UCSD-AML1 (cell line): Measurements from ENCODE around the gene ANK2.

Experiments
- DNase-seq: peaks from one replicate; lab custom pipeline; 2025; ENCODE audit not compliant: unreplicated experiment; lab: John Stamatoyannopoulos, UW

ANK2 gene

DNA sequence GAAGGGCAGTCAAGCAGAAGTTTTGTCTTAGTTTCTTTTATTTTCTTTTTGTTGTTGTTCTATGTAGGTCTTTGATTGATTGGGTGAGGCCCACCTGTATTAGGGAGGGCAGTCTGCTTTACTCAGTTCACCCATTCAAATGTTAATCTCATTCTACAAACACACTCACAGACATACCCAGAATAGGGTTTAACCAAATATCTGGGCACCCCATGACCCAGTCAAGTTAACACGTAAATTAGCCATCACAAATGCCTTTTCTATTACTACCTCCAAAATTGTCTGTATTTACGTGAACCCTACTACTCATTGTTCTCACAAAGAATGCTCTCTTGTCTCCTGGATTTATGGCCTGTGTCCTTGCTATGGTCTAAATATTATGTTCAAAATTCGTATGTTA, 339.7 kb downstream of the ANK2 start:
- no peak for DNase-seq

DNA sequence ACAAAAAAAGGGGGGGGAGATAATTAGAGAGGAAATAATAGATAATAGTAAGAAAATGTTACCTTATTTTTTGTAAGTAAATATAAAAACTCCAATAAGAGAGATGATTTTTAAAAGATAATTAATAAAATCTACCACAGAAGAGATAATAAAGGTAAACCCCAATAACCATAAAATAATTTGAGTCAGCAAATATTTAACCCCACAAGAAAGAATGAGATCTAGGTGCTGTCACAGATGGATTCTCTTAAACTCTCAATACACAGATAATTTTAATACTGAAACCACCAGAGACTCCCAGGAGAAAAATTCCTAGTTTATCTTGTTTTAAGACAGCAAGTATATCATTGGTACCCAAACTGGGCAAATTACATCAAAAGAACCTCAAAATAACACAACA, 341.4 kb downstream of the ANK2 start:
- DNase-seq: no peak

DNA sequence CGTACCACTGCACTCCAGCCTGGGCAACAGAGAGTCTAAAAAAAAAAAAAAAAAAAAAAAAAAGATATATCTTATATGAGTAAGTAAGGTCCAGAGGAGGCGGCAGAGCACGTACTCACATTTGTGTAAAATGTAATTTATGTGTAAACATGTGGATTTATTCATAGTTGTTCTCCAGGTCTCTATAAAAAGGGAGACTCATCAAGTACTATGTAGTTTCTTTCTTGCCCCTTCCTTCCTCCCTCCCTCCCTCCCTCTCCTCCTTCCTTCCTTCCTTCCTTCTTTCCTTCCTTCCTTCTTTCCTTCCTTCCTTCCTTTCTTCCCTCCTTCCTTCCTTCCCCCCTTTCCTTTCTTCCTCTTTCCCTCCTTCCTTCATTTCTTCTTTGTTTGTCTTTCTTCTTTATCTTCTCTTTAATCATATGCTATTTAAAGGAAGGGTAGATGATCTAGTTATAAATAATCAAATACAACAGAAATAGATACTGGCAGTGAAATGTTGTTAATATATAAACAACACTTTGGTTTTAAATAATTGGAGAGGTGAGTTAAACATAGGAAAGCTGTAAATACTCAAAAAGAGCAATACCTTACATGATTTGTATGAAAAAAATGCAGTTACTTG, 344.8 kb downstream of the ANK2 start:
- DNase-seq: no peak

DNA sequence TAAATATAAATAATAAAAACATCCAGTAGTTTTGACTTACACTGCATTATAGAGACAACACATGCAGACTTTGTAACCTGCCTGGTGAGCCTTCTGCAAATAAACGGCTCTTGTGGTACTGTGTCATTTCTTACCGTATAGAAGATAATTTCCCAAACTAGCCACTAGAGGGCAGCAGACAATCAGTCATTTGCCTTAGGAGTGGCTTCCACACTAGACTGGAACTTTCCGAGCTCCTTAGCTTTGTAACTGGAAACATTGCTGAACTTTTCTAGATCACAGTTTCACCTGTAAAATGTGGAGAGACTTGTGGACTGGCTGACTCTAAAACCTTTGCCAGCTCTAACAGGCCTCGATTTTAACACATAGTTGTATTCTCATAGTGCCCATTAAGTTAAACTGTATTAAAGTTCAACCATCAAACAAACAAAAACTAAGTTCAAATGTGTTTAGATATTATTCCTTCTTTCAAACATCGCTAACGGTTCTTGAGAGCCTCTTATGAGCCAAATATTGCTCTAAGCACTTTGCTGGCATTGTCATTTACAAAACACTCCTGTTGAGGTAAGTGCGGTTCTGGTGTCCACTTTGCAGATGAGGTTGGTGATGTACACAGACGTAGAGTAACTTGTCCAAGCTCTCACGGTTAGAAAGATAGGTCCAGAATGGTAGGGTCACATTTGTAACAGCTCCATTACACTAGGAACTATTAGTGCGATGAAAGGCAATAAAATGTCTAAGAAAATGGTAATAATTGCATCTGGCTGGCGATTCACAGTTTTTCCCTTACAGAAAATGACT, 345.5 kb downstream of the ANK2 start:
- DNase-seq: no peak

DNA sequence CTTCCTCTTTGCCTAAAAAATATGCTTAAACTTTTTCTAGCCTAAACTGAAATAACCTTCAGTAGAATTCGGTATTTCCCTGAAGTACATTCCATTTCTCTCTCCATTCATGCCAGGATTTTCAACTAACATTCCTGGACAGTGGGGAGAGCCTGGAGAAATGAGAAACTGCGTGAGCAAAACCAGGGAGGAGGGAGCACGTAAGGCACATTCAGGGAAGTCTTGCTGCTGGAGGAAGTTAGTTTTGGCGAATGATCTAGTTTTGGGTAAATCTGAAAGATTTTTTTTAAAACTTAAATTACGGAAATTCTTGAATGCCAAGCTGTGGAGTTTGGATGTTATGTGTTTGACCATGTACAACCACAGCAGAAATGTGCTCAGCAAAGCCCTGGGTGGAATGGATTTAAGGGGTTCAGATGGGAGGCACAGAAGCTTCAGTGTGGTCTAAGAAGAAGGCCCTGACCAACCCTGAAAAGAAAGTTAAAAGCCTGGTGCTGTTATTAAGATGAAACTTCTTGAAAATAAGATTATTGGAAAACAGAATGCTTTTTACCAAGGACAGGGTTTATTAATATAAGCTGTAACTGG, 347.8 kb downstream of the ANK2 start:
- no peak for DNase-seq

DNA sequence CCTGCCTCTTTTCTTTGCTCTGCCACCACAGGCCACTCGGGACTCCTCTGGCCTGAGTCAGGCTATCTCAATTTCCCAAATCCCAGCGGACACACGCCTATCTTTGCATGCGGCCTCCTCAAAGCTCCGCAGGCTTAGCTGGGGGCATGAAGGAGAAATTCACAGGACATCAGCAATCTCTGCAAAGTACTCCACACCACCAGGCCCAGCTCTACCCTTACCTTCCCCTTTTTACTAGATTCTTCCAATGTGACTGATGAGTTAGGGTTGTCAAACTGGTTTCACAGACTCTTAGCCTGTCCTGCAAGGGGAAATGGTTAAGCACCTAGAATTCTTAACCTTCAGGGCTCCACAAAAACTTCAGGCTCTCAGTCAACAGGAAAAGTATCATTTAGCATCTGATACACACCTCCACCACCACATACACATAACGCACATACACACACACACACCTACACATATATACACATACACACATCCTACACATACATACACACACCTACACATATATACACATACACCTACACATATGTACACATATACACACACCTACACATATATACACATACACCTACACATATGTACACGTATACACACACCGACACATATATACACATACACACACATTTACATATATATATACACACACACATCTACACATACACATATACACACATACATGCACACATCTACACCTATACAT, 349.1 kb downstream of the ANK2 start:
- DNase-seq: no peak

DNA sequence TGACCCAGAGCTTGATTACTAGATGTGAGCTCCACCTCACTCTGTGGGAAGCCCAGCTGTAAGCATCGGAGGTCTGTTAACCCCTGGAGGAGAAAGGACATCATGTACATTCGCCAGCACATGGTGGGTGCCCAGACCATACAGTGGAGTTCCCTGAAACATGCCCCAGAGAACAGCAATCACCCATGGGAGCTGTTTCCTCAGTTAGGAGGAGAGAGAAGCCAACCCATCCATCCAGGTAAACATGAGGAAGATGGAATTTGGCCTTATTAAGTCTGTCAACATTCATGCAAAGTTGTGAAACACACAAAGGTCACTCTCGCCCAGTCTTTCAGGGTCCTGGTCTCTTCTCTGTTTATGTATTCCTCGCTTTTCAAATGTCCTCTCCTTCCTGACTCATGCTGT, 354.7 kb downstream of the ANK2 start:
- DNase-seq: no peak

DNA sequence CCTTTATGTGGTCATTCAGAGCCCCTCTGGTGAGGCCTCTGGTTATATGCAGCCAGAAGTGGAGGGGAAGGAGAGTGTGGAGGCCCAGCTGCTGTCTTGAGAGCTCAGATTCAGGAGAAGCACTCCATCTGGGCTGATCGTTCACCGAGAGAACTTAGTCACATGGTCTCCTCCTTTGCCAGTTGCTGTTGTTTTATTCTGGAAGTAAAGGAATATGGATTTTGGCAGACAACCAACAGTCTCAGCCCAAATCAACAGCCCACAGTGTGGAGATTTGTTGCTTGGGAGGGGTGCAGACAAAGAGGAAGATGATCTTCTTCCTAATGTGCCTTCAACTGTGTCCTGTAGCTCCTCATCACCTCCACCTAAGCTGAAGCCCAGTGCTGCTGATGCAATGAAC, 355.4 kb downstream of the ANK2 start:
- no peak for DNase-seq

DNA sequence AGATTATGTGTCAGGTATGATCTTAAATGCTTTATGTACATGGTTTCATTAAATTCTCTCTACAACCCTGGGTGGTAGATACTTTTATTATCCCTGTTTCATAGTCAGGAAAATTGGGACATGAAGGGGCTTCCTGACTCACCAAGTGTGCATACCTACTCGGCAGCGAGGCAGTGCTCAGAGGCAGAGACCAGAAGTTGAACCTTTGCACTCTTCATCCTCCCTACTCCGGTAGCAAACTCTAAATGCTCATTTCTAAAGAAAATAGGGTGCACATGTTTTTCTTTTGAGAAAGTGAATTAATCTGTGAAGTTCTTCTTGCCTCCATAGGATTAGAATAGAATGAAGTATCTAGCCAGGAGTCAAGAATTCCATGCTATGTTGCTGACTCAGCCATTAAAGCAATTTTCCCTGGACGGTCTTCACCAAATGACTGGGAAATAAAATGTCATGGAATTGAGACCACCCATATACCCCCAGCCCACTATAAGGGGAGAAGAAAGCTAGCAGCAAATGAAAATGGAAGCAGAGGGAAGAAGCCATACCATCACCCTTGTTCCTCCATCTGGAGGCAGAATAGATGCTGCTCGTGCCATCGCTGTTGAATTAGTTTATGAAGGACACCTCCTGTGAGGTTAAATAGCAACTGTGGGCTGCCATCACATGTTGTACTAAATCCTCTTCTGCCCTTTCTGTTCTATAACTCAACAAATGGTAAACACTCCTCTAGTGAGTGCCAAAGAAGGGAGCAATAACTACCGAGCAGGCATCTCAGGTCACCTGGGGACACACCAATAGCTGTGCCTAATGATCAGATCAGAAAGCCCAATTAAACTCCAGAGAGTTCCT, 356.6 kb downstream of the ANK2 start:
- DNase-seq: no peak

DNA sequence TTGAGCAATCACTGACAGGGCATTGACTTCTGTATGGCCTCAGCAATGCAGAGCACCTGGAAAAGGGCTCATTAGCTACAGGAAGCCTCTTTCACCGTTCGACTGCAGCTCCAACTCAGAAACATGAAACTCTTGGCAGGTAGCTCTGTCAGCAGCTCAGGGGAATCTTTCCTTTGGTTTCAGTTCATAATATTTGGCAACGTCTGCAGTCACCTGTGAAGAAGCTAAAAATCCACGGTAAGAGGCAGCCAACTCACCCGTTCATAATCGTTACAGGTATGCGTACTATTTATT, 357.2 kb downstream of the ANK2 start:
- DNase-seq: no peak

DNA sequence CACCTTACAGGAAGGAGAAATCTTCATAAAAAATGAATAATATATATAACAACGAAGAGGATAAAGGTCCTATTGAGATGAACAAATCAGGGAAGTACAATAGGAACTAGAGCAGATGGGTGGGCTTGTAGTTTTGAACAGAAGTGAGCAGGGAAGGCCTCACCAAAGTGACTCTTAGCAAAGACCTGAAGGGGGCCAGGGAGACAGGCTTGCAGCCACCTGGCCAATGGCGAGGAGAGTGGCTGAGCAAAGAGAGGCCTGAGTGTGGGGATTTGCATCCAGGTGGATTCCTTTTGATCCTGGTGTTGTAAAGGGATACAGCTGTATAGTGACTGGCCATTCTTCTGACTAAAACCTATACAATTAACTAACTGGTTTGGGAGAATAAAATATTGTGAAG, 358.0 kb downstream of the ANK2 start:
- DNase-seq: no peak

DNA sequence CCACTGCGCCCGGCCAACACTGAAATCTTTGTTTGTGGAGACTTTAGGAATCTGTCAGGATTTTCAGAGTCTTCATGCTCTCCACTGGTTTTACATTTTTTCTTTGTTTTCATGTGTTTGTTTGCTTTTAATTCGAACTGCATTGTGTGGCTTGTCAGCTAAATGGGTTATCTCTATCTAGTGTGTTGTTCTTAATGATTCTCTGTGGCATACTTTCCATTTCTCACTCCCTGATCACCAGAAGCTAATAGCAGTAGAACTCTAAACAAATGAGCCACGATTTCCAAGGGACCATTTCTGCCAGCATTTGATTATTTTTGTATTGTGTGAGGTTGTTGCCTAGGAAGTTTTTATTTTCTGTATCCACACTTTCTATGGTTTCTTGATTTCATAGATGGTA, 359.7 kb downstream of the ANK2 start:
- no peak for DNase-seq

DNA sequence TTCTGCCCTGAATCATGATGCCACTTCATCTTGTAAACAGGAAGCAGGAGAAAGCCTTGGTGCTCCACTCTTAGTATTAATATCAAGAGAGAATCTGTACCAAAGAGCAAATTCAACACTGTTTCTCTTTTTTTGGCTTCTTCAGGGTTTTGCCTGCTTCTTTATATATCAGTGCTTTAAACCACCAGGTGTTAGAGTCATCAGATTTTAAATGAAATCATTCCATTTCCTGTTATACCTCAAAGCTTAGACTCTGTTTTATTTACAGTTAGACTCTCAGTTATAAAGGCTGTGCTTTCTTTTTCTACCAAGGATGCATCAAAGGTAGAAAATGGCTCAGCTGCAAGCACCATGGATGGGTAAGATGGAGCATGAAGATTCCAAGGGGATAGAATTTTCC, 361.2 kb downstream of the ANK2 start:
- DNase-seq: no peak

DNA sequence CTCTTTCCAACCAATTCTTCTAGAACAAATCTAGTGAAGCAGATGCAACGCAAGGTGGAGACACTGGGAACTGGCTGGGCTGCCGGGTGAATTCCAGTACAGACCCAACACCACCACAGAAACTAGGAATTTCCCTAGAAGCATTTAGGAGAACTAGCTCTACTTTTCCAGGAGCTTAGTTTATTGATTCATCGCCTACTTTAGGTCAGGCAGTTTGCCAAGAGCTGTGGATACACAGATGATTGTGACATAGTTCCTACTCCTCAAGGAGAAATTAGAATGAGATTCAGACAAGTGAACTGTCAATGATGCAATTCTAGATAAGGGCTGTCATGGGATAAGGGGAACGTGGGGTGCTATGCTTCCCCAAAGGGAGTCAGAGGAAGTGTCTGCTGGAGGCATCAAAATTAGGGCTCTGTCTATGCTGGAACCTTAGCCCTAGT, 362.1 kb downstream of the ANK2 start:
- DNase-seq: no peak

DNA sequence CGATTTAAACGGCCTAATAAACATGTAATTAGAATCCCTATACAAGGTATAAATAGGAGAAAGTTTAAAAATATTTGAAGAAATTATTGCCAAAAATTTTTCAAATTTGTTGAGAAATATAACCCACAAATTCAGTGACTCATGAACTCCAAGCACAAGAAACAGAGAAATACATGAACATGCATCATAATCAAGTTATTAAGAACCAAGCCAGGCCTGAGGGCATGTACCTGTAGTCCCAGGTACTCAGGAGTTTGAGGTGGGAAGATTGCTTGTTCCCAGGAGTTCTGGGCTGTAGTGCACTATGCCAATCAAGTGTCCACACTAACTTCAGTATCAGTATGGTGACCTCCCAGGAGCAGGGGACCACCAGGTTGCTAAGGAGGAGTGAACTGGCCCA, 370.2 kb downstream of the ANK2 start:
- no peak for DNase-seq

DNA sequence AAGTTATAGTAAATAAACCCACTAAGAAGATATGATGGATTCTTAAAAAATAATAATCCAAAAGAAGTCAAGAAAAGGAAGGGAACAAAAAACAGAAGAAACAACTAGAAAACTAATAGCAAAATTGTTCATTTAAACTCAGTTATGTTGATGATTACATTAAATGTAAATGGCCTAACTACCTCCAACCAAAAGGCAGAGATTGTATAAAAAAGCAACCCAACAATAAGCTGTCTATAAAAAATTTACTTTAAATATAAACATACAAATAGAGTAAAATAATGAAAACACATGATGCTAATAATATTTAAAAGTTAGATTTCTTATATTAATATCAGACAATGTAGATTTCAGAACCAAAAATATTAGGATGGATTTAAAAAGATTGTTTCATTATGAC, 371.5 kb downstream of the ANK2 start:
- DNase-seq: no peak

DNA sequence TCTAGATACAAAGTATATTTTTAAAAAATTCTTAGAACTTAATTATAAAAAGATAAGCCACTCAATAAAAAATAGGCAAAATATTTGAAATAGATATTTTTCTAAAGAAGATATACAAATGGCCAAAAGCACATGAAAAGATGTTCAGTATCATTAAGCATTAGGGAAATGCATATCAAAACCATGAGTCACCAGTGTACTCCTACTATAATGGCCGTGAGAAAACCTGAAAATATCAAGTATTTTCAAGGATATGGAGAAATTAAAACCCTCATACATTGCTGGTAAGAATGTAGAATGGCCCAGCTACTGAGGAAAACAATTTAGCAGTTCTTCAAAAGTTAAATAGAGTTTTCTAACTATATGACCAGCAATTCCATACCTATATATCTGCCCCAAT, 374.2 kb downstream of the ANK2 start:
- no peak for DNase-seq

DNA sequence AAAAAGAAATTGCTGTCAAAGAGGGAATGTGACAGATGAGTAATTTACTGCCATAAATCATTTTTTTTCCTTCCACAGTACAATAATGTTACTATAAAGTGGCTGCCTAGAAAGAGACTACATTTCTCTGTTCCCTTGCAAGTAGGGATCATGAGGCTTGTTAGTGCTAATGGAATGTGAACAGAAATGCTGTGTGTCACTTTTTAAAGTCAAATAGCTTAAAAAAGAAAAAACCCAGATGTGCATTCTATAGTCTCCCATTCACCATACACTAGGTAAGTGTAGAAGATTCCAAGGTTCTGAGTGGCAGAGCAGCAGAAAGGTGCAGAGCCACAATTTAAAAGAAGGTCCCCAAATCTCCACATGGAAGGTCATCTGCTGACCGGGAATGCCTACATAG, 383.7 kb downstream of the ANK2 start:
- DNase-seq: no peak
